Mammary epithelial cell (primary cell): Measurements from ENCODE around the gene PSAPL1.

ENCODE experiments used
- EZH2 ChIP-seq: IDR thresholded peaks from 2 replicates; pipeline ENCODE4 v1.6.1; 2012; ENCODE audit warnings: low read length, inconsistent platforms, borderline replicate concordance
- TF ChIP-seq, protein P1 (sequence below), 2 donors: IDR thresholded peaks in 1 of 2; conservative IDR thresholded peaks in 1 of 2; 2 replicates each; pipeline ENCODE4 v1.5.1; 2011 to 2012; ENCODE audit warnings: inconsistent platforms in 2 of 2, low read length in 2 of 2, mild to moderate bottlenecking in 2 of 2, control low read depth in 1 of 2, low read depth in 1 of 2; ENCODE audit not compliant: insufficient read depth in 1 of 2; ENCODE audit errors: extremely low read depth in 1 of 2

DNA sequence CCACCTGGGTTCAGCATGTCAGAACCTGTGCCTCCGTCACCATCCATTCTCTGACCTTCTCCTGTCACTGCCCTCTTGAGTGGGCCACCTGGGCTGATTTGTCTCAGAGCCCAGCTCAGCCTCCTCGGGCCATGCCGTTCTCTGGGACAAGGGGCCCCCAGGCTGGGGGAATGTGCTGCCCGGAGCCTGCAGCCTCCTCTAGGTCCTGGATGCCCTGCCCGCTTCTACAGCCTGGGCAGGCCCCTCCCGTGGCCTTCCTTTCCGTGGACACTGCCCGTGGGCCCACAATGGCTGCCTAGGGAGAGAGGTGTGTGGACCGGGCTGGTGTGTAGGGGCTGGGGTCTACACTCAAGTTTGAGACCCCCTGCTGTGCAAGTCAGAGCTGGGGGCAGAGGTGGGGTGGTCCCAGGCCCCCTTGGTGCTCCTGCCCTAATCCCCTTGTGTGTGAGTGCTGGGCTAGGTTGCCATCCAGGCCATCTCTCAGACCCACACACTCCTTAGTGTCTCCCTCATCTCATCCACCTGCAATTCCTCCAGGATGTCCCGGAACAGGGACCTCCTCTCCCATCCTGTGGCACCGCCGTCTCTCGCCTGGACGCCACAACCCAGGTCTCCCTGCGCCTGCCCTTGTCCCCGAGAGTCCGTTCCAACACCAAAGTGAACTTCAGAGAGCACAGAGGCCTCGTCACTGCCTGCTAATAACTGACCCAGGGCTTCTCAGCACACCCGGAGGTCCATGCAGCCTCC lies 12.4 kb downstream of the PSAPL1 start:
- TF ChIP-seq, protein P1, sequence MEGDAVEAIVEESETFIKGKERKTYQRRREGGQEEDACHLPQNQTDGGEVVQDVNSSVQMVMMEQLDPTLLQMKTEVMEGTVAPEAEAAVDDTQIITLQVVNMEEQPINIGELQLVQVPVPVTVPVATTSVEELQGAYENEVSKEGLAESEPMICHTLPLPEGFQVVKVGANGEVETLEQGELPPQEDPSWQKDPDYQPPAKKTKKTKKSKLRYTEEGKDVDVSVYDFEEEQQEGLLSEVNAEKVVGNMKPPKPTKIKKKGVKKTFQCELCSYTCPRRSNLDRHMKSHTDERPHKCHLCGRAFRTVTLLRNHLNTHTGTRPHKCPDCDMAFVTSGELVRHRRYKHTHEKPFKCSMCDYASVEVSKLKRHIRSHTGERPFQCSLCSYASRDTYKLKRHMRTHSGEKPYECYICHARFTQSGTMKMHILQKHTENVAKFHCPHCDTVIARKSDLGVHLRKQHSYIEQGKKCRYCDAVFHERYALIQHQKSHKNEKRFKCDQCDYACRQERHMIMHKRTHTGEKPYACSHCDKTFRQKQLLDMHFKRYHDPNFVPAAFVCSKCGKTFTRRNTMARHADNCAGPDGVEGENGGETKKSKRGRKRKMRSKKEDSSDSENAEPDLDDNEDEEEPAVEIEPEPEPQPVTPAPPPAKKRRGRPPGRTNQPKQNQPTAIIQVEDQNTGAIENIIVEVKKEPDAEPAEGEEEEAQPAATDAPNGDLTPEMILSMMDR (conservative IDR thresholded peaks at IDR 0.05 in 1 of 2, IDR thresholded peaks at IDR 0.05 in 1 of 2; ENCODE audit: extremely low read depth in 1 of 2, insufficient read depth in 1 of 2, low read depth in 1 of 2, low read length in 2 of 2), result no peak
- no peak for TF ChIP-seq EZH2
